ENCODE results near the gene MIDN.

The MIDN gene

GRCh38 chr19:1217366-1217765, 31.0 kb upstream of the MIDN start:
- in situ Hi-C loops (cut with HindIII; ENCODE audit: low sequenced_read_pairs), result no loop called here
- H3K4me3 ChIP-seq (ENCODE audit: low read depth, low read length), result no peak overlapping the region
- no peak for DNase-seq (ENCODE audit: low read depth)
- no peak for TF ChIP-seq CTCF (IDR thresholded peaks at IDR 0.05; ENCODE audit: low read depth, low read length, missing control alignments)

GRCh38 chr19:1218751-1219567, 29.4 kb upstream of the MIDN start:
- TF ChIP-seq CTCF (IDR thresholded peaks at IDR 0.05; ENCODE audit: low read depth, low read length, missing control alignments), result no peak
- in situ Hi-C loops (cut with HindIII; ENCODE audit: low sequenced_read_pairs), result no loop called here
- no peak for DNase-seq (ENCODE audit: low read depth)
- no peak overlapping the region for H3K4me3 ChIP-seq (ENCODE audit: low read depth, low read length)

- no peak for TF ChIP-seq CTCF (IDR thresholded peaks at IDR 0.05; ENCODE audit: low read depth, low read length, missing control alignments)
- in situ Hi-C loops (cut with HindIII; ENCODE audit: low sequenced_read_pairs), result no loop called here
- no peak overlapping the region for H3K4me3 ChIP-seq (ENCODE audit: low read depth, low read length)
- no peak for DNase-seq (ENCODE audit: low read depth)
Measured at GRCh38 chr19:1219786-1220476, 28.5 kb upstream of the MIDN start.

- no peak for DNase-seq (ENCODE audit: low read depth)
- in situ Hi-C loops (cut with HindIII; ENCODE audit: low sequenced_read_pairs), result no loop called here
- no peak for TF ChIP-seq CTCF (IDR thresholded peaks at IDR 0.05; ENCODE audit: low read depth, low read length, missing control alignments)
- no peak overlapping the region for H3K4me3 ChIP-seq (ENCODE audit: low read depth, low read length)
Measured at GRCh38 chr19:1220477-1220930, 27.9 kb upstream of the MIDN start.

GRCh38 chr19:1220976-1221903, 27.1 kb upstream of the MIDN start:
- in situ Hi-C loops (cut with HindIII; ENCODE audit: low sequenced_read_pairs), result no loop called here
- no peak for DNase-seq (ENCODE audit: low read depth)
- TF ChIP-seq CTCF (IDR thresholded peaks at IDR 0.05; ENCODE audit: low read depth, low read length, missing control alignments), result peak; percentile 77
- H3K4me3 ChIP-seq (ENCODE audit: low read depth, low read length), result no peak overlapping the region

- in situ Hi-C loops (cut with HindIII; ENCODE audit: low sequenced_read_pairs), result no loop called here
- no peak overlapping the region for H3K4me3 ChIP-seq (ENCODE audit: low read depth, low read length)
- TF ChIP-seq CTCF (IDR thresholded peaks at IDR 0.05; ENCODE audit: low read depth, low read length, missing control alignments), result no peak
- DNase-seq (ENCODE audit: low read depth), result no peak
Measured at GRCh38 chr19:1221904-1222255, 26.5 kb upstream of the MIDN start.

Measured in astrocyte of the cerebellum (primary cell).